ENCODE measurements around the gene ABO. TPM values are rescaled to one million over a fixed set of nuclear protein-coding genes. Genes with fewer than 3 reads are reported as not detected.

ABO gene
- total and polyA plus RNA-seq, 4 donors = 0.08 to 0.75 (median 0.10) TPM; not detected in 1

GRCh38 chr9:133305731-133306130, 30.7 kb upstream of the ABO start:
- no peak overlapping the region for H3K27ac ChIP-seq (ENCODE audit: low read depth in 1 of 2, low read length in 2 of 2)
- DNase-seq (ENCODE audit: low spot score) = no peak
- H3K36me3 ChIP-seq (ENCODE audit: control insufficient read depth in 4 of 4, insufficient read depth in 3 of 4, low read depth in 1 of 4, low read length in 3 of 4) = no peaks in the 10 kb centered on the region
- no peaks in the 10 kb centered on the region for H3K27me3 ChIP-seq (ENCODE audit: control insufficient read depth in 4 of 4, insufficient read depth in 4 of 4, low read length in 3 of 4)
- H3K9me3 ChIP-seq (ENCODE audit: control insufficient read depth in 4 of 4, low read length in 3 of 4) = no peaks in the 10 kb centered on the region
- TF ChIP-seq CTCF (IDR thresholded peaks at IDR 0.05; ENCODE audit: low read depth, low read length, missing input control) (no peak), SP1 (IDR thresholded peaks at IDR 0.05) (no peak), FOXA1 (IDR thresholded peaks at IDR 0.05) (no peak), FOXA2 (IDR thresholded peaks at IDR 0.05) (no peak)
- no peak overlapping the region for H3K4me3 ChIP-seq (ENCODE audit: low read depth in 1 of 3, low read length in 3 of 3)
- 88% methylated on average over 23 of the region's 23 CpGs for WGBS
- no peaks in the 10 kb centered on the region for H3K4me1 ChIP-seq (ENCODE audit: control insufficient read depth in 4 of 4, insufficient read depth in 4 of 4, low read length in 3 of 4)
- H3K9ac ChIP-seq (ENCODE audit: low read depth in 1 of 2, low read length in 2 of 2) = no peak overlapping the region

- Histone ChIP-seq H3K9me3 (ENCODE audit: control insufficient read depth in 4 of 4, low read length in 3 of 4) (no peaks in the 10 kb centered on the region), H3K27ac (ENCODE audit: low read depth in 1 of 2, low read length in 2 of 2) (no peak overlapping the region), H3K36me3 (ENCODE audit: control insufficient read depth in 4 of 4, insufficient read depth in 3 of 4, low read depth in 1 of 4, low read length in 3 of 4) (no peaks in the 10 kb centered on the region), H3K4me1 (ENCODE audit: control insufficient read depth in 4 of 4, insufficient read depth in 4 of 4, low read length in 3 of 4) (no peaks in the 10 kb centered on the region), H3K9ac (ENCODE audit: low read depth in 1 of 2, low read length in 2 of 2) (no peak overlapping the region), H3K27me3 (ENCODE audit: control insufficient read depth in 4 of 4, insufficient read depth in 4 of 4, low read length in 3 of 4) (no peaks in the 10 kb centered on the region), H3K4me3 (ENCODE audit: low read depth in 1 of 3, low read length in 3 of 3) (no peak overlapping the region)
- WGBS = 89% methylated on average over 38 of the region's 38 CpGs
- DNase-seq (ENCODE audit: low spot score) = no peak
- TF ChIP-seq REST (IDR thresholded peaks at IDR 0.05) (no peak), RAD21 (IDR thresholded peaks at IDR 0.05) (no peak), NR2F2 (IDR thresholded peaks at IDR 0.05) (no peak), EGR1 (IDR thresholded peaks at IDR 0.05; ENCODE audit: low read depth in 2 of 2) (no peak)
Measured at GRCh38 chr9:133304477-133305377, 29.7 kb upstream of the ABO start.

GRCh38 chr9:133304158-133304470, 29.1 kb upstream of the ABO start:
- H3K27ac ChIP-seq (ENCODE audit: low read depth in 1 of 2, low read length in 2 of 2) = no peak overlapping the region
- no peaks in the 10 kb centered on the region for H3K27me3 ChIP-seq (ENCODE audit: control insufficient read depth in 4 of 4, insufficient read depth in 4 of 4, low read length in 3 of 4)
- H3K4me1 ChIP-seq (ENCODE audit: control insufficient read depth in 4 of 4, insufficient read depth in 4 of 4, low read length in 3 of 4) = no peaks in the 10 kb centered on the region
- no peak overlapping the region for H3K4me3 ChIP-seq (ENCODE audit: low read depth in 1 of 3, low read length in 3 of 3)
- H3K9ac ChIP-seq (ENCODE audit: low read depth in 1 of 2, low read length in 2 of 2) = no peak overlapping the region
- DNase-seq (ENCODE audit: low spot score) = no peak
- 83% methylated on average over 13 of the region's 13 CpGs for WGBS
- no peaks in the 10 kb centered on the region for H3K9me3 ChIP-seq (ENCODE audit: control insufficient read depth in 4 of 4, low read length in 3 of 4)
- H3K36me3 ChIP-seq (ENCODE audit: control insufficient read depth in 4 of 4, insufficient read depth in 3 of 4, low read depth in 1 of 4, low read length in 3 of 4) = no peaks in the 10 kb centered on the region
- TF ChIP-seq TAF1 (conservative IDR thresholded peaks at IDR 0.05) = no peak
- no peak for TF ChIP-seq EGR1 (IDR thresholded peaks at IDR 0.05; ENCODE audit: low read depth in 2 of 2)
- TF ChIP-seq NR2F2 (IDR thresholded peaks at IDR 0.05) = no peak
- TF ChIP-seq SP1 (IDR thresholded peaks at IDR 0.05) = no peak
- no peak for TF ChIP-seq REST (IDR thresholded peaks at IDR 0.05)
- TF ChIP-seq MAX (IDR thresholded peaks at IDR 0.05) = no peak
- TF ChIP-seq CTCF (IDR thresholded peaks at IDR 0.05; ENCODE audit: low read depth, low read length, missing input control) = no peak
- no peak for TF ChIP-seq JUND (IDR thresholded peaks at IDR 0.05)
- TF ChIP-seq GABPA (IDR thresholded peaks at IDR 0.05 in 1 of 2, conservative IDR thresholded peaks at IDR 0.05 in 1 of 2) = no peak
- TF ChIP-seq ATF3 (IDR thresholded peaks at IDR 0.05) = no peak
- TF ChIP-seq FOXA1 (IDR thresholded peaks at IDR 0.05) = no peak
- no peak for TF ChIP-seq HNF4G (IDR thresholded peaks at IDR 0.05)
